Glutamatergic neuron (in vitro differentiated cells): ENCODE measurements around the gene EML6. TPM values are rescaled to one million over a fixed set of nuclear protein-coding genes. Genes with fewer than 3 reads are reported as not detected.

ENCODE experiments used
- DNase-seq: peaks from one replicate; pipeline ENCODE4 v3.0.0; 2022
- H3K27ac Mint-ChIP-seq: one replicate; pipeline ENCODE4 v1.8.0; 2020; ENCODE audit warnings: mild to moderate bottlenecking, mixed read lengths, inconsistent platforms; ENCODE audit not compliant: unreplicated experiment
- H3K27me3 Mint-ChIP-seq: one replicate; pipeline ENCODE4 v1.8.0; 2020; ENCODE audit warnings: mild to moderate bottlenecking, moderate library complexity, mixed read lengths, inconsistent platforms; ENCODE audit not compliant: unreplicated experiment
- H3K36me3 Mint-ChIP-seq: one replicate; pipeline ENCODE4 v1.8.0; 2020; ENCODE audit warnings: mild to moderate bottlenecking, mixed read lengths, inconsistent platforms; ENCODE audit not compliant: unreplicated experiment
- H3K4me1 Mint-ChIP-seq: one replicate; pipeline ENCODE4 v1.8.0; 2020; ENCODE audit warnings: mild to moderate bottlenecking, low read depth, mixed read lengths, inconsistent platforms; ENCODE audit not compliant: unreplicated experiment
- H3K4me3 Mint-ChIP-seq: one replicate; pipeline ENCODE4 v1.8.0; 2020; ENCODE audit warnings: mild to moderate bottlenecking, mixed read lengths, inconsistent platforms; ENCODE audit not compliant: unreplicated experiment
- H3K9me3 Mint-ChIP-seq: one replicate; pipeline ENCODE4 v1.8.0; 2020; ENCODE audit warnings: mild to moderate bottlenecking, moderate library complexity, mixed read lengths, inconsistent platforms; ENCODE audit not compliant: unreplicated experiment
- total RNA-seq: library from RNA; stranded (reverse); fragmentation: NEBNext Ultra II Directional; extraction: Animal tissue kit (Norgen Biotek cat#: 25700); gene quantifications from one replicate; pipeline ENCODE4 v1.2.1, GENCODE V29; 2021; ENCODE audit not compliant: unreplicated experiment
- TF ChIP-seq, protein P1 (sequence below): fragments of 200-600 bp; sonication (generic); IDR thresholded peaks from one replicate; pipeline ENCODE4 v1.5.0; 2021; ENCODE audit not compliant: partially characterized antibody, unreplicated experiment

Gene EML6
- total RNA-seq, 1 donor from 2014 or later, result 0.91 TPM

DNA sequence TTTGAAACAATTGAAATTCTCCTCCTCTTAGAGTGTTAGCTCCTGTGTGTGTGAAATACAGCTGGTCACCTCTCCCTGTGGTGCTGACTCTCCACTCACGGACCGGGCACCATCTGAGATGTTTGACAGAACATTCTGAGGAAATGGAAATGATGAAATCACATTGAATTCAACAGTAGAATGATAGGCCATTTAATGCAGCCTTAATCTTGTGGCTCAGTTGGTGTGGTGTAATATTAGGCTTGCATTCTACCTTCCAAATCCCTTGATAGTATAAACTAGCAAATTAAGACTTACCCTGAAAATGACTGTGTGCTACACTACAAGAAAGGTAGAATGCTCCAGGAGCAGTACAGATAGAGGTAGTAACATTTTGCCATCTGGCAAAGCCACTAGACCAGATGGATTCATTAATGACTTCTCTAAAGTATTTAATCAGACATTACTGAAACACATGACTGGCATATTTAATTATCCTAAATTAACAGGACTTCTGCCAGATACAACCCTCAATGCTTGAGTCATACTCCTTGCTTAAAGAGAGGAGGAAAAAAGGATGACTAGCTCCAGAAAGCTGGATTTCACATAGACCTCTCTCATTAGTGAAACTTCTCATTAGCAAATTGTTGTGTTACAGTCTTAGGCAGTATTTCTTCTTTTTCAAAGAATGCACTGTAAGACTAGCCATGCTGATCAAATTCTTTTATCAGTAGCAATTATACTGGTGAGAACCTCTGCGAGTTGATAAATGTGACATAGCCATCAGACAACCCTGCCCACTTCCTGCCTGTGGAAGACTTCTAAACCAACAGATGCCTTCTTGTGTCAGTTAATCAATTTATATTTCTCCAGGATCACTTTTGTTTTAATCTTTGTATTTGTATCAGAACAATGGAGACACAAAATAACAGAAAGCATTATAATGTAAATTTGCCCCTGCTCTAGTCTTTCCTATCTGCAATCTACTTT is 80.6 kb downstream of the EML6 start:
- H3K27me3 Mint-ChIP-seq, result peaks cover 5% of the 10 kb centered on the region
- peaks cover 4% of the 10 kb centered on the region for H3K4me1 Mint-ChIP-seq
- DNase-seq, result no peak
- H3K4me3 Mint-ChIP-seq, result no peak overlapping the region
- H3K36me3 Mint-ChIP-seq, result peaks cover 6% of the 10 kb centered on the region
- TF ChIP-seq, protein P1, sequence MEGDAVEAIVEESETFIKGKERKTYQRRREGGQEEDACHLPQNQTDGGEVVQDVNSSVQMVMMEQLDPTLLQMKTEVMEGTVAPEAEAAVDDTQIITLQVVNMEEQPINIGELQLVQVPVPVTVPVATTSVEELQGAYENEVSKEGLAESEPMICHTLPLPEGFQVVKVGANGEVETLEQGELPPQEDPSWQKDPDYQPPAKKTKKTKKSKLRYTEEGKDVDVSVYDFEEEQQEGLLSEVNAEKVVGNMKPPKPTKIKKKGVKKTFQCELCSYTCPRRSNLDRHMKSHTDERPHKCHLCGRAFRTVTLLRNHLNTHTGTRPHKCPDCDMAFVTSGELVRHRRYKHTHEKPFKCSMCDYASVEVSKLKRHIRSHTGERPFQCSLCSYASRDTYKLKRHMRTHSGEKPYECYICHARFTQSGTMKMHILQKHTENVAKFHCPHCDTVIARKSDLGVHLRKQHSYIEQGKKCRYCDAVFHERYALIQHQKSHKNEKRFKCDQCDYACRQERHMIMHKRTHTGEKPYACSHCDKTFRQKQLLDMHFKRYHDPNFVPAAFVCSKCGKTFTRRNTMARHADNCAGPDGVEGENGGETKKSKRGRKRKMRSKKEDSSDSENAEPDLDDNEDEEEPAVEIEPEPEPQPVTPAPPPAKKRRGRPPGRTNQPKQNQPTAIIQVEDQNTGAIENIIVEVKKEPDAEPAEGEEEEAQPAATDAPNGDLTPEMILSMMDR, result no peak
- H3K27ac Mint-ChIP-seq, result no peak overlapping the region
- H3K9me3 Mint-ChIP-seq, result no peaks in the 10 kb centered on the region

DNA sequence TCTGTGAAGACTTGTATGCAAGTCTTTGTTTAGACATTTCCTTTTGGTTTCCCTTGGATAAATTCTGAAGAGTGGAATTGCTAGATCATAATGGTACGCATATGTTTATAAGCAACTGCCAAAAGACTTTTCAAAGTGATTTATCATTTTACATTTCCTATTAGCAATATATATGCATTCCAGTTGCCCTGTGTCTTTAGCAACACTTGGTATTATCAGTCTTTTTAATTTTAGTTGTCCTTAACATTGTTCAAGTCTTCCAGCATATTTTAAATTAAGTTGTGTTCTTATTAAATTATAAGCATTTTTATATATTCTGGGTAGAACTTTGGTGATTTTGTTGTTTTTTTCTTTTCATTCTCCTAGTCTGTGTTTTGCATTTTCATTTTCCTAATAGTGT is 81.8 kb downstream of the EML6 start:
- H3K27ac Mint-ChIP-seq, result no peak overlapping the region
- peaks cover 5% of the 10 kb centered on the region for H3K27me3 Mint-ChIP-seq
- H3K4me3 Mint-ChIP-seq, result no peak overlapping the region
- no peaks in the 10 kb centered on the region for H3K9me3 Mint-ChIP-seq
- peaks cover 4% of the 10 kb centered on the region for H3K4me1 Mint-ChIP-seq
- peaks cover 5% of the 10 kb centered on the region for H3K36me3 Mint-ChIP-seq
- DNase-seq, result no peak
- TF ChIP-seq, protein P1, result no peak

DNA sequence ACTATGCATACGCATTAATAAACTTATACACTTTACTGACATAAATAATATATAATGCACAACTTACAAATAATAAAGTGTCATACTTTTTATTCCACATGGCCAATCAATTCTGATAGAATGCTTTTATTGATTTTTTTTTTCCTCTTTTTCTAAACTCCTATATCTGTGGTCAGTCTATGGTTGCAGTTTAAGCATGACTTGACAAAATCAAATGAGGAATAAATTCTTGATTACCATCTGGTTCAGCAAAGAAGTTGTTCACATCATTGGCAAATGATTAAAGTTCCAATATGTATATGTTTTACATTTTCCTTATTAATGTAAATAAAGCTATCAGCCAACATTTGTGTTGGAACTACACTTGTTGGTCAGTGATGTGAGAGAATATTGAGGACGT is 83.5 kb downstream of the EML6 start:
- Mint-ChIP-seq H3K9me3 (no peaks in the 10 kb centered on the region), H3K36me3 (no peaks in the 10 kb centered on the region), H3K27ac (no peak overlapping the region), H3K27me3 (peaks cover 5% of the 10 kb centered on the region), H3K4me1 (peaks cover 4% of the 10 kb centered on the region), H3K4me3 (no peak overlapping the region)
- TF ChIP-seq, protein P1, result no peak
- no peak for DNase-seq

DNA sequence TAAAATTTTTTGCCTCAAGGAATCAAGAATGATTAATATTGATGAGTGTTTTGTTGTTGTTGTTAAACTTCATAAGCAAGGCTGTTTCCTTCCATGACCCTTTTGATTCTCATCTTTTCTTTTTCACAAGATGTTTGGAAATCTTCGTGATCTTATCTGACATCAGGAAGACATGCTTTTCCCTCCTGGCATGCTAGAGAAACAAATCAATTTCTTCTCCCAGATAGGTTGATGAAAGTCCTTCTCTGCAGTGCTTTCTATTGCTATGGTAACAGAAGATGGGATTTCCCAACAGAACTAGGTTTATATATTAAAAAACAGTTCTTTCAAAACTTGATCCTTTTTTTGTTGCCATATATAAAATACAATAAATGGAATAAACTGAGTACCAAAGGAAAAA is 85.2 kb downstream of the EML6 start:
- no peaks in the 10 kb centered on the region for H3K9me3 Mint-ChIP-seq
- TF ChIP-seq, protein P1, result no peak
- no peak overlapping the region for H3K4me3 Mint-ChIP-seq
- no peak for DNase-seq
- no peak overlapping the region for H3K27ac Mint-ChIP-seq
- no peaks in the 10 kb centered on the region for H3K36me3 Mint-ChIP-seq
- H3K4me1 Mint-ChIP-seq, result peaks cover 4% of the 10 kb centered on the region
- H3K27me3 Mint-ChIP-seq, result peaks cover 5% of the 10 kb centered on the region

DNA sequence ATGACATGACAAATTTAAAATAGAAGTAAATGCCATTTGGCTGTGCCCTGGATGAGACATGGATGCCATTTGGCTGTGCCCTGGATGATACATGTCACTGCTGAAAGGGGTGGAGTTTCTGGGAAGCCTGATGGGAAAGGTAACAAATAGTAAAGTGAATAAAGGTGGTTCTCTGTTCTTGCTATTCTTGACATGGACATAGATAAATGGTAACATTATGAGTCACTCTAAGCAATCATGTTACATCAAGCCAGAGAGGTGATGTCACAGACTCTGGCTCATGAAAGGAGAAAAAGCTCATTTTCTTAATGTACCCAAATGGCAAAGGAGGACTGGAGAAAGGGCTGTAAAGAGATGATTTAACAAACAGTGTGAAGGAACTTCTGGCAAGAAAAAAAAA is 86.4 kb downstream of the EML6 start:
- peaks cover 4% of the 10 kb centered on the region for H3K4me1 Mint-ChIP-seq
- H3K9me3 Mint-ChIP-seq, result no peaks in the 10 kb centered on the region
- no peak overlapping the region for H3K4me3 Mint-ChIP-seq
- H3K27ac Mint-ChIP-seq, result no peak overlapping the region
- no peaks in the 10 kb centered on the region for H3K36me3 Mint-ChIP-seq
- DNase-seq, result no peak
- TF ChIP-seq, protein P1, result no peak
- H3K27me3 Mint-ChIP-seq, result peaks cover under 1% of the 10 kb centered on the region
